Stimulated activated CD4-positive, alpha-beta T cell treated with anti-CD3 and anti-CD28 coated beads, TNF-alpha, amount 100 ng/mL, for 24 hours (primary cell): Measurements from ENCODE around the gene NPIPB6.
A peak's percentile ranks its signal among the peaks of the same experiment; 100 is the strongest.
"Not testable (repeated sequence)": the region's sequence is repeated elsewhere in the genome, so short reads cannot be mapped to it uniquely, and the experiment has no call there.

ENCODE experiments used
- DNase-seq, 3 experiments: peaks; one replicate each; pipeline ENCODE4 v3.0.0-alpha.2; 2020; ENCODE audit warnings: low read depth in 3 of 3

The NPIPB6 gene

DNA sequence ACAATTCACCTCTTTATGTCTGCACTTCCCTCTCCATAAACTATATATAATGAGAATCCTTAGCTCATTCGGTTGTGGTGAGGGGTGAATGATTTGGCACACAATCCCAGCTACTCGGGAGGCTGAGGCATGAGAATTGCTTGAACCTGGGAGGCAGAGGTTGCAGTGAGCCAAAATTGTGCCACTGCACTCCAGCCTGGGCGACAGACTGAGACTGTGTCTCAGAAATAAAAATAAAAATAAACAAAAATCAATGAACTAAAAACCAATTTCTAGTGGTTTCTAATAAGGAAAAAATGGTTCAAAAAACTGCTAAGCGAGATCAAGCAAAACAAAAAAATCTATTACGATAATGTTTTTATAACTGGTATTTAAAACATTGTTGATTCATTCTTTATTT, at the start of gene NPIPB6:
Gene NPIPB6, minus strand, starts transcription at position 101 of the 400 bp plus-strand sequence. CDS start 686 bp downstream, outside the sequence.
- DNase-seq: not testable (repeated sequence)

DNA sequence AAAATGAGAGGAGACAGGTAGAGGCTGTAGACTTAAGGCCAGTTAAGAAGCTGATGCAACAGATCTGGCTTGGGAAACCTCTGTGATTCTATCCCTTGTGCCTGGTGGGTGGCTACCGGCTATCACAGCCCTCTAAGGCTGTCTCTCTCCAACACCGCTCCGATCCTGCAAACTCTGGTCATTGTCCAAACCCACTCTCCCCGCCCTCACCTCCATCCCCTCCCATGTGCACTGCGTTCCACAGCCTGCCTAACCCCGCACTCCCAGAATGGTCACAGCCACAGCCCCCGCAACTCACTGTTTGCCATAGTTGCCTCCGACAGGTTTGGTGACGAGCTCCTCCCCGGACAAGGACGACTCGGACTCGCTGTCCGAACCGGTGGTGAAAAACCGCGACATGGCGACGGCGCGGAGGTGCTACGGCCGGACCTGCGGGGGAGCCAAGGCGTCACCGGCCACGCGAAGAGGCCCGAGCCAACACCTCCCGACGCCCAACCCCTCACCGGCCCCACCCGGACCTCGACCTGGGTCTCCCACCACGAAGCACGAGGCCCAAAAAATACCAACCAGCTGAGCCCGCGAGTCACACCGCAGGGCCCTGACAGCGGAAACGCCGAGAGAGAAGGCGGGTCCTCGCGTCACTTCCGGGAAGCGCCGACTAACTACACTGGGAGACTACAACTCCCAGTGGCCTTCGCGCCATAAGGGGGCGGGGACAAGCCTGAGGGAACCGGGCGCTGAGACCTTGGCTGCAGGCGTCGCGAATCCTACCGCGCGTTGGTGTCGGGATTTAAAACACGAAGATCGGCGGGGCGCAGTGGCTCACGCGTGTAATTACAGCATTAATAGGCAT, 40.1 kb upstream of the NPIPB6 start, which contains the start of gene EIF3CL:
Gene EIF3CL, minus strand, starts transcription at position 622 of the 853 bp plus-strand sequence. Its CDS starts 223 bp downstream, at position 399.
- not testable (repeated sequence) for DNase-seq

GRCh38 chr16:28392054-28392453, 28.7 kb upstream of the NPIPB6 start:
- DNase-seq: not testable (repeated sequence)

DNA sequence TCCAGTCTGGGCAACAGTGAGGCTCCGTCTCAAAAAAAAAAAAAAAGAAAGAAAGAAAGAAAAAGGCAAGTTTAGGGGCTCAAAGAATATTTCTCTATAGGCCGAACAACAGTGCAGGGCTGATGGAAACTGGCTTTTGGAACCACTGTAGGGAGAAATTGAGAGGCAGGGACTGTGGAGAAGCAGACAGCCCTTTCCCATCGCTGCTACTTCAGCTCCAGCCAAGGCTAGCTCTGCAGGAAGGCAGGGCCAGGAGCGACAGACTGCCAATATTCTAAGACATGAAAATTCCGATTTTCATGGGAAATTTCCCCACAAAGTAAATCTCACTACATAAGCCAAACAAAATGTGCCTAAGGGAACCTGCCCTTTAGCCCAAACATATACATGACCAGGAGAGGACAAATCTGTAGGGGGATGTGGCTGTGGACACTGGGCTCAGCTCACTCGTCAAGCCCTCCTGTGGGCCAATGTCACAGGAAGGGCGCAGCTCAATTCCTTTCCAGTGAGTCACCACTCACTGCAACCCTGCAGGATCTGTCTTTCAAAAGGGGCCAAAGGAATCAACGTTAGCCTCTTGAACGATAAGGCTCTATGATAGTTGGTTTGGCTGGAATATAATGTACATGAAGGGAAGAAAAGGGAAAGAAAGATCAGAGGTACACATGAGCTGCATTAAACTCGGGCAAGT, 19.0 kb upstream of the NPIPB6 start:
- not testable (repeated sequence) for DNase-seq

DNA sequence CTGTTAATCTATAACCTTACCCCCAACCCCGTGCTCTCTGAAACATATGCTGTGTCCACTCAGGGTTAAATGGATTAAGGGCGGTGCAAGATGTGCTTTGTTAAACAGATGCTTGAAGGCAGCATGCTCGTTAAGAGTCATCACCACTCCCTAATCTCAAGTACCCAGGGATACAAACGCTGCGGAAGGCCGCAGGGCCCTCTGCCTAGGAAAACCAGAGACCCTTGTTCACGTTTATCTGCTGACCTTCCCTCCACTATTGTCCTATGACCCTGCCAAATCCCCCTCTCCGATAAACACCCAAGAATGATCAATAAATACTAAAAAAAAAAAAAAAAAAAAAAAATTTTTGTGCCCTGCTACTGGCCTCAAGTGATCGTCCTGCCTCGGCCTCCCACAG, 14.5 kb upstream of the NPIPB6 start:
- DNase-seq: not testable (repeated sequence)

DNA sequence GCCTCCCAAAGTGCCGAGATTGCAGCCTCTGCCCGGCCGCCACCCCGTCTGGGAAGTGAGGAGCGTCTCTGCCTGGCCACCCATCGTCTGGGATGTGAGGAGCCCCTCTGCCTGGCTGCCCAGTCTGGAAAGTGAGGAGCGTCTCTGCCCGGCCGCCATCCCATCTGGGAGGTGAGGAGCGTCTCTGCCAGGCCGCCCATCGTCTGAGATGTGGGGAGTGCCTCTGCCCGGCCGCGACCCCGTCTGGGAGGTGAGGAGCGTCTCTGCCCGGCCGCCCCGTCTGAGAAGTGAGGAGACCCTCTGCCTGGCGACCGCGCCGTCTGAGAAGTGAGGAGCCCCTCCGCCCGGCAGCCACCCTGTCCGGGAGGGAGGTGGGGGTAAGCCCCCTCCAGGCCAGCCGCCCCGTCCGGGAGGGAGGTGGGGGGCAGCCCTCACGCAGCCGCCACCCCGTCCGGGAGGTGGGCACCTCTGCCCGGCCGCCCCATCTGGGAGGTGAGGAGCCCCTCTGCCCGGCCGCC, 13.9 kb upstream of the NPIPB6 start:
- DNase-seq: not testable (repeated sequence)

- not testable (repeated sequence) for DNase-seq
These were observed 11.8 kb upstream of the NPIPB6 start for GRCh38 chr16:28375115-28375514.

DNA sequence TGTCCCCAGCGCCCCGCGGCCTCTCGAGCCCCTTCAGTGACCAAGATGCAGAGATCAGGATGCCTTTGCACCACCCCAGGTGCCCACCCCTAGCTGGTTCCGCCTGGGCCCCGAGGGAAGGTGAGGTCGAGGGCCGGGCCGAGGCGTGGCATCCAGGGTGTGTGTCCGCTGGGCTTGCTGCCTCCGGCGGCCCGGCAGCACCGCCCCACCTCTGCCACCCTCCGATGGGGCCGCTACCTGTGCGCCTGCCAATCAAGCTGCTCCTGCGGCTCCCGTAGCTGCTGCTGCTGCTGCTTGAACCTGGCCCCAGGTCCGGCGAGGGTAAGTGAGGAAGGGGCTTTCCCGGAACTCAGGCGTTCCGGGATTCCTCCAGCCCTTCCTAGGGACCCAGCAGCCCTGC, 11.0 kb upstream of the NPIPB6 start:
- not testable (repeated sequence) for DNase-seq

GRCh38 chr16:28367926-28368325, 4.6 kb upstream of the NPIPB6 start:
- DNase-seq: not testable (repeated sequence)

DNA sequence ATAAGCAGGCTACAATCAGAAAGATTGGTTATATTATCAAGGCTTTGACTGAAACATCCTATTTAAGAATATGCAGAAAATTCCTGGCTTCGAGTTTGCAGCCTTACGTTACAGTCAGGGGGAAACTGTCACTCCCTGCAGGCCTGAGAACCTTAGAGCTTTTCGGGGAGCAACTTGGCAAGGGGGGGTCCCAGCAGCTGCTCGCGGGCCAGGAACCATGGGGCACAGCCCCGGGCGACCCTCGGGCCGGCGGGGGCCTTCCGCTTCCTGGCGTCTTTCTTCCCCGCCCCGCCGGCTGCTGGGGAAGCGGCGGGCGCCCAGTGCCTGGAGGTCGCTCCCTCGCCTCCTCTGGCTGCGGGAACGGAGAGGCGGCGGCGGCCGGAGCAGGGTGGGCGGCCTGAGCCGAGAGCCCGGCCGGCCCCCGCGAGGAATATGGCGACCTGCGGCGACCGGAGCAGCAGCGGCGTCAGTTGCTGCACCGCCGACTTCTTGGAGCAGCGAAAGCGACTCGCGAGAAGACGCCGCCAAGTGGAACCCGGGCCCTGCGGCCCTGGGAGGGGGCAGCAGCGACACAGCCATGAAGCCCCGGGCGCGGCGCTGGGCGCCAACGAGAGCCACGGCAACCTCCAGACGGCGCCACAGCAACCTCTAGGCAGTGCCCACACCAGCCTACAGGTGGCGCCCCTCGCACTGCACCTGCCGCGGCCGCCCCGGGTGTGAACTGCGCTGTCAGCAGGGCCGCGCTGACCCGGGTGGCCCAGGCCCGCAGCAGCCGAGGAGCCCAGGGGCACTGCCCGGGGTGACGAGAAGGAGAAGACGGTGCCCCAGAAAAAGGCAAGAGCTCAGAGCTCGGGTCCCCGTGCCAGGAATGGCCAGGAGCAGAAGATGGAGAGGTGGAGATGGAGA, 1.2 kb upstream of the NPIPB6 start:
- DNase-seq: not testable (repeated sequence)

DNA sequence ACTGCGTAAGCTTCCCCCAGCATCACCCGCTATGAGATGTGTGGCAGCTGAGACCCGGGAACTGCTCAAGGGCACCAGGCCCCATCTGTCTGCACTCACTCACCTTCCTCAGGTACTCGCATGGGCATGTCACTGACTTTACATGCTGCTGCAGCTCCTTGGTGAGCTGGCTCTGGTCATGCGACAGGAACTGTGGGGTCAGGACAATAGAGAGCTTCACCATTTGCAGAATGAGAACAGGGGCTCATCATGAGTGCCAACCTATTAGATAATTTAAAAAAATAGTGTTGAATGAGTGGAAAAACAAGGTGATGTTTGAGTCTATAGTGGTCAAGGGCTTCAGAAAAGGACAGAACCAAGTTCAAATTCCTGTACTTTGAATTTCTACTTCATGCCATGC, 708 bp downstream of the NPIPB6 start:
- not testable (repeated sequence) for DNase-seq

DNA sequence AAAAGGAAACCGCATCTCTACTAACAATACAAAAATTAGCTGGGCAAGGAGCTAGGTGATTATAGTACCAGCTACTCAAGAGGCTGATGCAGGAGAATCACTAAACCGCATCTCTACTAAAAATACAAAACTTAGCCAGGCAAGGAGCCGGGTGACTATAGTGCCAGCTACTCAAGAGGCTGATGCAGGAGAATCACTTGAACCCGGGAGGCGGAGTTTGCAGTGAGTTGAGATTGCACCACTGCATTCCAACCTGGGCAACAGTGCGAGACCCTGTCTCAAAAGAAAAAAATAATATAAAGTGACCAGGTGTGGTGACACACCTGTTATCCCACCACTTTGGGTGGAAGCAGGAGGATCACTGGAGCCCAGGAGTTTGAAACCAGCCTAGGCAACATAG, 25.1 kb downstream of the NPIPB6 start:
- DNase-seq: not testable (repeated sequence)

DNA sequence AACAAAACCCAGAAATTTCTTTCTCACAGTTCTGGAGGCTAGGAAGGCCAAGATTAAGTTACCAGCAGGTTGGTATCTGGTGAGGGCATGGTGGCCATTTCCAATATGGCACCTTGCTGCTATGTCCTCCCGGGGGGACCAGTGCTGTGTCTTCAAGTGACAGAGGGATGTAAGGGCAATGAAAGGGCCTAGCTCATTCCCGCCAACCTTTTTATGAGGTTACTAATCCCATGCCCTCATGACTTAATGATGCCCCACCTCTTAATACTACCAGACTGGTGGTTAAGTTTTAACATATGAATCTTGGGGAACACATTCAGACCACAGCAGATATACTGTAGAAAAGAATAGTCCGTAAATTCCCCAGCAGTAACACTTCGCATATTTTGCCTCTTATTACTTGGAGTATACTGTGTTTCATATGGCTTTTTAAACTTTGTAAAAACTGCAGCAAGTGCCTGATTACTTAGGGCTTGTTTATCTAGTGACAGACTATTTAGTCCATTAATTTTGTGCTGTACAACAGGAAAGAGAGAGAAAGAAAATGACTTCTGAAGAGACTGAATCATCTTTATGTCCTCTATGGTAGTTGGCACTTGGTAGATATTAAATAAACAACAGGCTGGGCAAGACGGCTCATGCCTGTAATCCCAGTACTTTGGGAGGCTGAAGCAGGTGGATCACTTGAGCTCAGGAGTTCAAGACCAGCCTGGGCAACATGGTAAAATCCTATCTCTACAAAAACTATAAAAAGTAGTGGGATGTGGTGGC, 26.2 kb downstream of the NPIPB6 start:
- not testable (repeated sequence) for DNase-seq

DNA sequence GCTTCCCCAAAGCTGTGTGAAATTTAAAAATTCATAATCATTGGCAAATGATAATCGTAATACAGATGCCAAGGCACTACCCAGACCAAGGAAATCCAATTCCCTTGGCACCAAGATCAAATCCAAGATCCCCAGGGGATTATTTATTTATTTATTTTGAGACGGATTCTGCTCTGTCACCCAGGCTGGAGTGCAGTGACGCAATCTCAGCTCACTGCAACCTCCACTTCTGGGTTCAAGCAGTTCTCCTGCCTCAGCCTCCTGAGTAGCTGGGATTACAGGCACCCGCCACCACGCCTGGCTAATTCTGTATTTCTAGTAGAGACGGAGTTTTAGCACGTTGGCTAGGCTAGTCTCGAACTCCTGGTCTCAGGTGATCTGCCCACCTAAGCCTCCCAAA, 27.6 kb downstream of the NPIPB6 start:
- not testable (repeated sequence) for DNase-seq

DNA sequence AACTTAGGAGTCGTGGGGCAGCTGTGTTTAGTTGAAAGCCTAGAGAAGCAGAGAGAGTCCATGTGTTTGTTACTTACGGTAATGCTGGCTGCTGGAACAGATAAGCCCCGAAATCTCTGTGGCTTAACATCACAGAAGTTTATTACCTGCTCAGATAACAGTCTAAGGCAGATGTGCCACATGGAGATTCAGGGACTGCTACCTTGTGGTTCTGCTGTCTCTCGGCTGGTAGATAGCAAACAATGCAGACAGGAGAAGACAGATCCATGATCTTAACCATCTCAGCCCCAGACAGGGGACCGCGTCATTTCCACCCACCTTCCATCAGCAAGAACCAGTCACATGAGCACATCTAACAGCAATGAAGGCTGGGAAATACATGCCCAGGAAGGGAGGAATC, 30.7 kb downstream of the NPIPB6 start:
- DNase-seq: not testable (repeated sequence)

DNA sequence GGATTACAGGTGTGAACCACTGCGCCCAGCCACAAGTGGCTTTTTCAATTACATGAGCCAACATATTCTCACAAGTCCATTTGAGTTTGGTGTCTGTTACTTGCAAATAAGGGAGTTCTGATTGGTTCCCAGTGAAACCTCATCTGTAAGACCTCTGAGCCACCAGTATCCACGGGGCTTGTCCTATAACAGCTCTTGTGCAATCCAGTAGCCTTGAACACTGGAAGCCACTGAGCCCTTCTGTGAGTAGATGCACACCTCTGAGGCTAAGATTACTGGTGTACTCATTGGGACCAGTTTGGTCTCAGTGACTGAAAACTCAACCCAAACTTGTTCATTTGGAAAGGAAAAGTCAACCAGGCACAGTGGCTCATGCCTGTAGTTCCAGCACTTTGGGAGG, 32.3 kb downstream of the NPIPB6 start:
- not testable (repeated sequence) for DNase-seq

GRCh38 chr16:28330232-28330631, 33.1 kb downstream of the NPIPB6 start:
- not testable (repeated sequence) for DNase-seq

- DNase-seq: peak; percentile 40 to 67 (median 41)
These were observed 36.3 kb downstream of the NPIPB6 start for GRCh38 chr16:28326881-28327610.

DNA sequence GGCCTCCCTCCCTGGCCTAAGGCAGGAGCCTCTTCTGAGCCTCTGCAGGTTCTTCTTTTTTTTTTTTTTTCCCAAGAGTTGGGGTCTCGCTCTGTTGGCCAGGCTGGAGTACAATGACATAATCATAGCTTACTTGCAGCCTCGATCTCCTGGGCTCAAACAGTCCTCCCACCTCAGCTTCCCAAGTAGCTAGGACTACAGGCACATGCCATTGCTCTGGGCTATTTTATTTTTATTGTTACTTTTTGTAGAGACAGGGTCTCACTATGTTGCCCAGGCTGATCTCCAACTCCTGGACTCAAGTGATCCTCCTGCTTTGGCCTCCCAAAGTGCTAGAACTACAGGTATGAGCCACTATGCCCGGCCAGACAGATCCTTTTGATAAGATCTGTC, 38.4 kb downstream of the NPIPB6 start:
- DNase-seq: no peak
